Upper lobe of left lung (tissue), 6 donors: ENCODE data around the gene CLDN6. TPM values are rescaled to one million over a fixed set of nuclear protein-coding genes. Genes with fewer than 3 reads are reported as not detected.

Source experiments
- ATAC-seq, 2 donors: fragments of 200-7000 bp; cut with Tn5 transposase; one replicate each; pipeline ENCODE4 v1.9.1; 2022; ENCODE audit warnings: mild to moderate bottlenecking in 2 of 2, moderate library complexity in 2 of 2; ENCODE audit not compliant: low FRiP score in 2 of 2
- DNase-seq, 2 donors: peaks; one replicate each; pipeline ENCODE4 v3.0.0-alpha.2; 2019 to 2020
- H3K27ac ChIP-seq, 4 donors: fragments of 200-600 bp; sonication (generic); one replicate each; pipeline ENCODE4 v1.5.1; 2016 to 2019
- H3K27me3 ChIP-seq, 4 donors: fragments of 200-600 bp; sonication (generic); one replicate each; pipeline ENCODE4 v1.5.1; 2017 to 2019
- H3K36me3 ChIP-seq, 4 donors: fragments of 200-600 bp; sonication (generic); one replicate each; pipeline ENCODE4 v1.5.1; 2016 to 2019
- H3K4me1 ChIP-seq, 4 donors: fragments of 200-600 bp; sonication (generic); one replicate each; pipeline ENCODE4 v1.5.1; 2018 to 2019
- H3K4me3 ChIP-seq, 4 donors: fragments of 200-600 bp; sonication (generic); one replicate each; pipeline ENCODE4 v1.5.1; 2017 to 2019; ENCODE audit warnings: mild to moderate bottlenecking in 2 of 4, moderate library complexity in 1 of 4
- H3K9me3 ChIP-seq, 4 donors: fragments of 200-600 bp; sonication (generic); one replicate each; pipeline ENCODE4 v1.5.1; 2018 to 2019
- CTCF ChIP-seq, 6 experiments: fragments of 450-650 bp in 4 of 6; fragments of 200-600 bp in 2 of 6; sonication (generic) in 2 of 6; IDR thresholded peaks; one replicate each; pipeline ENCODE4 v1.5.1; 2016 to 2019; ENCODE audit warnings: antibody characterized with exemption in 6 of 6
- EP300 ChIP-seq, 4 donors: sonication (generic); formaldehyde crosslinking; IDR thresholded peaks; one replicate each; pipeline ENCODE4 v1.5.1; 2017; ENCODE audit warnings: antibody characterized with exemption in 4 of 4, control low read depth in 2 of 4
- POLR2A ChIP-seq, 4 donors: fragments of 450-650 bp; IDR thresholded peaks; one replicate each; pipeline ENCODE4 v1.5.1; 2016 to 2017; ENCODE audit warnings: antibody characterized with exemption in 4 of 4, mild to moderate bottlenecking in 2 of 4
- POLR2AphosphoS5 ChIP-seq, 2 donors: sonication (generic); formaldehyde crosslinking; IDR thresholded peaks; one replicate each; pipeline ENCODE4 v1.5.1; 2017; ENCODE audit warnings: antibody characterized with exemption in 2 of 2
- WGBS, 2 donors: methylation state at CpG; one replicate each; pipeline ENCODE4 v1.1.5; 2017 to 2018; 5-methylcytosine and 5-hydroxymethylcytosine counted together
- total RNA-seq, 6 donors: library from RNA; depleted of rRNA in 4 of 6; stranded (reverse); fragments of >200 nt in 4 of 6; gene quantifications; one replicate each; pipeline versions ENCODE4 v1.1.0 to v1.2.1, GENCODE V29; 2016 to 2021
- donor health status: DM: no; HTN: no; CAD: no; lungs with moderate emphysema.
- donor health status: DM: no; HTN: yes; CAD: no; lungs with severe emphysema.

CLDN6 gene
- total RNA-seq, 6 donors from 2014 or later, result 0.30 to 1.9 (median 0.72) TPM; not detected in 3

- ATAC-seq (peak; percentile 46 to 79), DNase-seq (peak; percentile 90 to 97)
- Histone ChIP-seq H3K27me3 (peaks cover 0 to 15% (median 9%) of the 10 kb centered on the region in 4 donors), H3K9me3 (no peaks in the 10 kb centered on the region), H3K27ac (peak overlapping the region in 1 of 4 donors; percentile 20), H3K4me3 (no peak overlapping the region), H3K36me3 (peaks cover 3 to 22% (median 18%) of the 10 kb centered on the region in 4 donors), H3K4me1 (peaks cover 21 to 47% (median 37%) of the 10 kb centered on the region in 4 donors)
- peak in 1 of 4 donors; percentile 40 for TF ChIP-seq POLR2A (IDR thresholded peaks at IDR 0.05)
- no peak for TF ChIP-seq EP300 (IDR thresholded peaks at IDR 0.05)
- no peak for TF ChIP-seq POLR2AphosphoS5 (IDR thresholded peaks at IDR 0.05)
- peak; percentile 67 to 90 (median 78) for TF ChIP-seq CTCF (IDR thresholded peaks at IDR 0.05)
- WGBS, 2 donors, result 29 to 38% methylated on average over 15 to 32 of the region's 58 CpGs
Observed at GRCh38 chr16:3027983-3028715, 10.2 kb upstream of the CLDN6 start.

GRCh38 chr16:3027489-3027795 lies 9.5 kb upstream of the CLDN6 start:
- TF ChIP-seq EP300 (IDR thresholded peaks at IDR 0.05) (no peak), POLR2A (IDR thresholded peaks at IDR 0.05) (no peak), CTCF (IDR thresholded peaks at IDR 0.05) (no peak), POLR2AphosphoS5 (IDR thresholded peaks at IDR 0.05) (no peak)
- Histone ChIP-seq H3K27ac (no peak overlapping the region), H3K9me3 (no peaks in the 10 kb centered on the region), H3K27me3 (peaks cover 0 to 15% (median 8%) of the 10 kb centered on the region in 4 donors), H3K4me3 (no peak overlapping the region), H3K4me1 (peaks cover 29 to 54% (median 44%) of the 10 kb centered on the region in 4 donors), H3K36me3 (peaks cover 3 to 22% (median 18%) of the 10 kb centered on the region in 4 donors)
- ATAC-seq (no peak), DNase-seq (no peak)
- 92 to 93% methylated on average over 4 to 8 of the region's 8 CpGs for WGBS, 2 donors

- Histone ChIP-seq H3K9me3 (no peaks in the 10 kb centered on the region), H3K4me1 (peaks cover 34 to 60% (median 50%) of the 10 kb centered on the region in 4 donors), H3K27me3 (peaks cover 0 to 15% (median 8%) of the 10 kb centered on the region in 4 donors), H3K4me3 (no peak overlapping the region), H3K27ac (no peak overlapping the region), H3K36me3 (peaks cover 3 to 22% (median 19%) of the 10 kb centered on the region in 4 donors)
- no peak for ATAC-seq
- TF ChIP-seq POLR2A (IDR thresholded peaks at IDR 0.05), result no peak
- no peak for TF ChIP-seq POLR2AphosphoS5 (IDR thresholded peaks at IDR 0.05)
- no peak for TF ChIP-seq CTCF (IDR thresholded peaks at IDR 0.05)
- TF ChIP-seq EP300 (IDR thresholded peaks at IDR 0.05), result no peak
- 94 to 96% methylated on average over 18 to 23 of the region's 24 CpGs for WGBS, 2 donors
- peak in 1 of 2 donors; percentile 77 for DNase-seq
Observed at GRCh38 chr16:3026609-3027488, 8.9 kb upstream of the CLDN6 start.

GRCh38 chr16:3026003-3026378 lies 8.0 kb upstream of the CLDN6 start:
- H3K4me3 ChIP-seq, result no peak overlapping the region
- no peak for ATAC-seq
- H3K9me3 ChIP-seq, result no peaks in the 10 kb centered on the region
- DNase-seq, result no peak
- peaks cover 0 to 15% (median 6%) of the 10 kb centered on the region in 4 donors for H3K27me3 ChIP-seq
- WGBS, 2 donors, result 90 to 95% methylated on average over 8 of the region's 8 CpGs
- H3K4me1 ChIP-seq, result peaks cover 39 to 69% (median 54%) of the 10 kb centered on the region in 4 donors
- peaks cover 3 to 23% (median 20%) of the 10 kb centered on the region in 4 donors for H3K36me3 ChIP-seq
- H3K27ac ChIP-seq, result no peak overlapping the region
- TF ChIP-seq CTCF (IDR thresholded peaks at IDR 0.05), result no peak
- TF ChIP-seq POLR2AphosphoS5 (IDR thresholded peaks at IDR 0.05), result no peak
- no peak for TF ChIP-seq EP300 (IDR thresholded peaks at IDR 0.05)
- no peak for TF ChIP-seq POLR2A (IDR thresholded peaks at IDR 0.05)
